HG03565 (cell line): ENCODE results near the gene DISC1.

Source experiments
- ATAC-seq: cut with Tn5 transposase; IDR thresholded peaks from one replicate; pipeline ENCODE4 v1.9.1; 2021; ENCODE audit warnings: mild to moderate bottlenecking, moderate library complexity; ENCODE audit not compliant: unreplicated experiment

Gene DISC1

GRCh38 chr1:231803353-231803752 lies 176.8 kb downstream of the DISC1 start:
- no peak for ATAC-seq

- ATAC-seq: peak; percentile 88
Measured at GRCh38 chr1:231806623-231807495, 180.3 kb downstream of the DISC1 start.

GRCh38 chr1:231807541-231807940 lies 181.0 kb downstream of the DISC1 start:
- no peak for ATAC-seq

GRCh38 chr1:231808116-231808515 lies 181.5 kb downstream of the DISC1 start:
- ATAC-seq: no peak

- ATAC-seq: no peak
Measured at GRCh38 chr1:231808990-231809389, 182.4 kb downstream of the DISC1 start.

GRCh38 chr1:231810415-231810814 lies 183.8 kb downstream of the DISC1 start:
- no peak for ATAC-seq

- no peak for ATAC-seq
Measured at GRCh38 chr1:231814021-231814420, 187.4 kb downstream of the DISC1 start.

- ATAC-seq: no peak
Measured at GRCh38 chr1:231814521-231814920, 187.9 kb downstream of the DISC1 start.

- ATAC-seq: no peak
Measured at GRCh38 chr1:231817801-231818200, 191.2 kb downstream of the DISC1 start.

- ATAC-seq: no peak
Measured at GRCh38 chr1:231818337-231818736, 191.7 kb downstream of the DISC1 start.

- ATAC-seq: no peak
Measured at GRCh38 chr1:231821281-231821680, 194.7 kb downstream of the DISC1 start.

- ATAC-seq: no peak
Measured at GRCh38 chr1:231822041-231822440, 195.5 kb downstream of the DISC1 start.

- ATAC-seq: no peak
Measured at GRCh38 chr1:231826566-231826965, 200.0 kb downstream of the DISC1 start.

- no peak for ATAC-seq
Measured at GRCh38 chr1:231827337-231828105, 200.9 kb downstream of the DISC1 start.

GRCh38 chr1:231828182-231828920 lies 201.8 kb downstream of the DISC1 start:
- no peak for ATAC-seq

GRCh38 chr1:231829332-231829731 lies 202.7 kb downstream of the DISC1 start:
- no peak for ATAC-seq

GRCh38 chr1:231836227-231836893 lies 209.8 kb downstream of the DISC1 start:
- ATAC-seq: no peak

- ATAC-seq: no peak
Measured at GRCh38 chr1:231838521-231838920, 211.9 kb downstream of the DISC1 start.

GRCh38 chr1:231839999-231840398 lies 213.4 kb downstream of the DISC1 start:
- ATAC-seq: no peak

GRCh38 chr1:231841616-231842344 lies 215.2 kb downstream of the DISC1 start:
- no peak for ATAC-seq
